Measurements from ENCODE around the gene NKX3-2.

NKX3-2 gene

DNA sequence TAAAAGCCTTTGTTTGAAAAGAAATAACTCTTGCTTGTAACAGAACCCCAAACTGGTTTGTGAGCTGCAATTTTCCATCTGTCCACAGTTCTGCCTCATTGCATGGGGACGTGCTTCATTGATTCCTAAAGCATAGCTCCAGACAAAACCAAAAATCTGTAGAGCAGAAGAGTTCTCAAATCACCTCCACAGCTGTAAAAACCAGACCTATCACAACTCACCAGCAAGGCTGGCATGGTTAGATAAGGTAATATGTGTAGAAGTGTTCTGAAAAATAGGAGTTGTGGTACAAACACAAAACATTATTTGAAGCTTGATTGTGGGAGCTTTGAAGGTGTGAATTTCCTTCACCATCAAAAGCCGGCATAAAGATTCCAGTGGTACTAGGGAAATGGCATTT lies 47.7 kb downstream of the NKX3-2 start:
- no peak for DNase-seq

DNA sequence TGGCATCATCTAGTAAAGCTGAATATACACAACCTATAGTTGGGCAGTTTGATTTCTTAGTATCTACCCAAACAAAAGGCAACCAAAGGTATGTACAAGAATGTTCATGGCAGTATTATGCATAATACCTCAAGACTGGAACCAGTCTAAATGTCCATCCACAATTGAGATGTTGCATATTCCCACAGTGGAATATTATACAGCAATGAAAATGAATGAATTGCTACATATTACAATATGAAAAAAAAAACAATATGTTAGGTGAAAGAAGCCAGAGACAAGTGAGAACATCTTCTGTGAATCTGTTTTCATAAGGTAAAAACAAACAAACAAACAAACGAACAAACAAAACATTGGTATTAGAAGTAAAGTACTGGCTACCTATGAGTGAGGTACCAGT lies 48.6 kb downstream of the NKX3-2 start:
- no peak for DNase-seq

DNA sequence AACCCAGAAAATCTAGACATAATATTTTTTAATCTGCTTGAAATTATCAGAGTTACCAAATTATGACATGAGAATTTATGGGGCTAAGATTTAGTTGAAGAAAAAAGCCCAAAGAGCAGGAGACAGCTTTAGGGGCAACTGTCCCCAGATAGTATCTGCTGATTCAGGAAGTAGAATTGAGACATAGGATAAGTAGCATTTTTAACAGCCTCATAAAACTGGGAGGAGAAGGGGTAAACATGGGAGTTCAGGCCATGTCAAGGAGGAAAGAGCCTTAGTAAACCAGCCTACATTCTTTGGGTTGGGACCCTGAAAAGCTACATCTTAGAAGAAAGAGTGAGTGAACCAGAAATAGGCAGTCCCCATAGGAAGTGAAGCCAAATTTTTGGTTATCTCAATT lies 50.5 kb downstream of the NKX3-2 start:
- DNase-seq, result no peak

DNA sequence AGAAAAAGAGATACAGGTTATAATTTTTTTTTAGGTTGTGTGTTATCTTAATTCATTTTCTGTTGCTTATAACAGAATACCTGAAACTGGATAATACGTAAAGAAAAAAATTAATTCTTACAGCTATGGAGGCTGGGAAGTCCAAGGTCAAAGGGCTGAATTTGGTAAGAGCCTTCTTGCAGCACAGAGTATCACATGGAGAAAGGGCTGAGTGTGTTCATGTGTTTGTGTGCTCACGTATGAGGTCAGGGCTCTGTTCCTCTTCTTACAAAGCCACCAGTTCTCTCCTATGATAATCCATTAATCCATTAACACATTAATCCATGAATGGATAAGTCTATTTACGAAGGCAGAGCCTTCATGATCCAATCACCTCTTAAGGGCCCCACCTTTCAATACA lies 51.6 kb downstream of the NKX3-2 start:
- no peak for DNase-seq

Measured in femur (tissue), 1 donor.